GM12878 (cell line): ENCODE measurements around the gene GDPD1.

Source experiments
- CEBPB ChIP-seq, 2 experiments: fragments of 150-350 bp in 1 of 2; IDR thresholded peaks; 2 replicates each; pipeline ENCODE4 v1.6.1; 2012 to 2014; ENCODE audit warnings: low read depth in 2 of 2, low read length in 2 of 2, borderline replicate concordance in 1 of 2, inconsistent platforms in 1 of 2
- EP300 ChIP-seq, 2 experiments: fragments of 150-350 bp in 1 of 2; IDR thresholded peaks; 2 replicates each; pipeline ENCODE4 v1.6.1; 2011 to 2012; ENCODE audit warnings: low read depth in 2 of 2, low read length in 2 of 2, borderline replicate concordance in 1 of 2, improper control_type of control experiment in 1 of 2, inconsistent platforms in 1 of 2; ENCODE audit not compliant: control insufficient read depth in 1 of 2
- MXI1 ChIP-seq: fragments of 150-350 bp; IDR thresholded peaks from 2 replicates; pipeline ENCODE4 v1.6.1; 2011; ENCODE audit warnings: low read depth, mild to moderate bottlenecking, inconsistent platforms, low read length, improper control_type of control experiment
- POLR2A ChIP-seq: IDR thresholded peaks from 2 replicates; pipeline ENCODE4 v1.6.1; 2011; ENCODE audit warnings: low read depth, mild to moderate bottlenecking, low read length
- TF ChIP-seq, protein P1 (sequence below): IDR thresholded peaks from 2 replicates; pipeline ENCODE4 v1.6.1; 2011; ENCODE audit warnings: low read depth, low read length, improper control_type of control experiment, borderline replicate concordance

DNA sequence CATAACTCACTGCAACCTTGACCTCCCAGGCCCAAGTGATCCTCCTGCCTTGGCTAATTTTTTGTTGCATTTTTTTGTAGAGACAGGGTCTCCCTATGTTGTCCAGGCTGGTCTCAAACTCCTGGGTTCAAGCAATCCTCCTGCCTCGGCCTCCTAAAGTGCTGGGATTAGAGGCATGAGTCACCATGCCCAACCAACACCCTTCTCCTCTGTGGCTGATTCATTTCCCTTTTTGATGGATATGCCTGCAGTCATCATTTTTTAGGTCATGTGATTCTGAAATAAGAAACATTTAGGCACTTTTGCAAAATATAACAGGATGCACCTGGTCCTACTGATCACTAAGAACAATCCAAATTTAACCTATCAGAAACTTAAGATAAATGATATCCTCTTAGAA lies 67.1 kb downstream of the GDPD1 start:
- TF ChIP-seq MXI1 (no peak), EP300 (IDR thresholded peaks at IDR 0.05; ENCODE audit: borderline replicate concordance in 1 of 2, control insufficient read depth in 1 of 2, low read depth in 2 of 2, low read length in 2 of 2) (no peak), CEBPB (IDR thresholded peaks at IDR 0.05; ENCODE audit: borderline replicate concordance in 1 of 2, low read depth in 2 of 2, low read length in 2 of 2) (no peak), POLR2A (no peak)
- TF ChIP-seq, protein P1, sequence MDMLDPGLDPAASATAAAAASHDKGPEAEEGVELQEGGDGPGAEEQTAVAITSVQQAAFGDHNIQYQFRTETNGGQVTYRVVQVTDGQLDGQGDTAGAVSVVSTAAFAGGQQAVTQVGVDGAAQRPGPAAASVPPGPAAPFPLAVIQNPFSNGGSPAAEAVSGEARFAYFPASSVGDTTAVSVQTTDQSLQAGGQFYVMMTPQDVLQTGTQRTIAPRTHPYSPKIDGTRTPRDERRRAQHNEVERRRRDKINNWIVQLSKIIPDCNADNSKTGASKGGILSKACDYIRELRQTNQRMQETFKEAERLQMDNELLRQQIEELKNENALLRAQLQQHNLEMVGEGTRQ, result no peak
